HL-60 (cell line): Measurements from ENCODE around the gene MYBPC2.

ENCODE experiments used
- POLR2AphosphoS5 ChIP-seq: IDR thresholded peaks from 2 replicates; pipeline ENCODE4 v1.6.1; 2012; ENCODE audit warnings: low read depth
- TF ChIP-seq, protein P1 (sequence below): IDR thresholded peaks from one replicate; pipeline ENCODE4 v1.5.1; 2011; ENCODE audit warnings: low read length, control low read depth, inconsistent platforms; ENCODE audit not compliant: insufficient read depth

DNA sequence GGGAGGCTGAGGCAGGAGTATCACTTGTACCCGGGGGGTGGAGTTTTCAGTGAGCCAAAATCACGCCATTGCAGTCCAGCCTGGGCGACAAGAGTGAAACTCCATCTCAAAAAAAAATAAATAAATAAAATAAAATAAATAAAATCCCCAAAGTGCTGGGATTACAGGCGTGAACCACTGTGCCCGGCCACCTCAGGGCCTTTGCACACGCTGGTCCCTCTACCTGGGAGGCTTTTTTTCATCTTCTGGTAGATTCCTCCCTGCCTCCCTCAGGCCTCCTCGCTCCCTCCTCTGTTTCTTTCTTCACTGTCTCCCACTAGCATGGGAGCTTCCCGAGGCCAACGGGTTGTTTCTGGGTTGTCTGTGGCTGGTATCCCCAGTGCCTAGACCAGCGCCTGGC lies 15.1 kb downstream of the MYBPC2 start:
- TF ChIP-seq, protein P1, sequence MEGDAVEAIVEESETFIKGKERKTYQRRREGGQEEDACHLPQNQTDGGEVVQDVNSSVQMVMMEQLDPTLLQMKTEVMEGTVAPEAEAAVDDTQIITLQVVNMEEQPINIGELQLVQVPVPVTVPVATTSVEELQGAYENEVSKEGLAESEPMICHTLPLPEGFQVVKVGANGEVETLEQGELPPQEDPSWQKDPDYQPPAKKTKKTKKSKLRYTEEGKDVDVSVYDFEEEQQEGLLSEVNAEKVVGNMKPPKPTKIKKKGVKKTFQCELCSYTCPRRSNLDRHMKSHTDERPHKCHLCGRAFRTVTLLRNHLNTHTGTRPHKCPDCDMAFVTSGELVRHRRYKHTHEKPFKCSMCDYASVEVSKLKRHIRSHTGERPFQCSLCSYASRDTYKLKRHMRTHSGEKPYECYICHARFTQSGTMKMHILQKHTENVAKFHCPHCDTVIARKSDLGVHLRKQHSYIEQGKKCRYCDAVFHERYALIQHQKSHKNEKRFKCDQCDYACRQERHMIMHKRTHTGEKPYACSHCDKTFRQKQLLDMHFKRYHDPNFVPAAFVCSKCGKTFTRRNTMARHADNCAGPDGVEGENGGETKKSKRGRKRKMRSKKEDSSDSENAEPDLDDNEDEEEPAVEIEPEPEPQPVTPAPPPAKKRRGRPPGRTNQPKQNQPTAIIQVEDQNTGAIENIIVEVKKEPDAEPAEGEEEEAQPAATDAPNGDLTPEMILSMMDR = no peak
- no peak for TF ChIP-seq POLR2AphosphoS5
